Left renal cortex interstitium (tissue), 4 donors: Measurements from ENCODE around the gene MAML3. TPM values are rescaled to one million over a fixed set of nuclear protein-coding genes. Genes with fewer than 3 reads are reported as not detected.

Source experiments
- DNase-seq, 4 donors: peaks; one replicate each; pipeline ENCODE4 v3.0.0-alpha.2; 2013; ENCODE audit warnings: low read depth in 4 of 4, low spot score in 2 of 4, missing footprints in 1 of 4
- polyA plus RNA-seq, 4 donors: library from polyadenylated mRNA; unstranded; fragments of 120-200 nt; gene quantifications; one replicate each; pipeline ENCODE4 v1.2.1, GENCODE V29; 2013; ENCODE audit not compliant: insufficient read length in 4 of 4

MAML3 gene
- polyA plus RNA-seq, 4 donors: 14.8 to 22.5 (median 17.4) TPM

DNA sequence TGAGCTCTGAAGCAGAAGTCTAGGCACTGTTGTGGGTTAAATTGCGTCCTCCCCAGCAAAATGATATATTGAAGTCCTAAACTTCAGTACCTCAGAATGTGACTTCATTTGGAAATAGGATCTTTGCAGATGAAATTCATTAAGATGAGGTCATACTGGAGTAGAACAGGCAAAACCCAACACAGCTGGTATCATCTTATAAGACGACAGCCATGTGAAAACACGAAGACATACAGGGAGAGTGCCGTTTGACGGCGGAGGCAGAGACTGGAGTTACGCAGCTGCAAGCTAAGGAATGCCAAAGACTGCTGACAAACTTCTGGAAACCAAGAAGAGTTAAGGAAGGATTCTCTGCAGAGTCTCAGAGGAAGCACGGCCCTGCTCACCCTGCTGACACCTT is 241.5 kb downstream of the MAML3 start:
- DNase-seq: no peak

GRCh38 chr4:139910106-139910505 is 243.9 kb downstream of the MAML3 start:
- no peak for DNase-seq

DNA sequence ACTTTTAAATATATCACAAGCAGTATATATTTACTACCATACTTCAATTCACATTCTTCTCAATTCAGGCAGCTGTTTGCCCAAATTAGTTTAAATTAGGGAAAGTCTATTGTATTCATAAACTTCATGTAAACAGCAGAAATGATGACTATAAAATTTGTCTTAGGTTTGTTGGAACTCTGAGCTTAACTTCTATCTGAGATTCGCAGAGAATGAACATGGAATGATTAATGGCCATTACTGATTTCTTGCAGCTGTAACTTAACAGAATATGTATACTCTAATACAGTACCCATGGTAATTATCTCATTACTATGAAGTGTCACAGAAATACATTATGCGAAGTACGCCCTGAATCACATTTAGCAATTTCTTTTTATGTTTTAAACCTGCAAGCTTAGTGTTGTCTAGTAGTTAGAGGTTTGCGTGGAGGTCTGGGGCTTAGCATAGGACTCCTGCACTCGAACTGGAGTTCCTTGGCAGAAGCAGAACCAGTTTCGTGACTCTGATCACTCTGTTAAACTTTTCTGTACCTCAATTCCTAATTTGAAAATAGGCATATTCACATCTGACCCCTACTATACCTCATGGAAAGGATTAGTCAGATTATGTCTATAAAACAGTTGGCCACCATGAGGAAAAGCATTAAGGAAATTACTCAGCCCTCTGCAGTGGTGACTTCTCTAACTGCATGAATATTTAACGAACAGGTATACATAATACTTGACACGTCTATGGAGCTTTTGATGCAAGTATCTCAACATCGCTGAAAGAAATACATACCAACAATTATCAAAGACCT is 245.1 kb downstream of the MAML3 start:
- DNase-seq: no peak

GRCh38 chr4:139907001-139907809 is 246.8 kb downstream of the MAML3 start:
- no peak for DNase-seq

DNA sequence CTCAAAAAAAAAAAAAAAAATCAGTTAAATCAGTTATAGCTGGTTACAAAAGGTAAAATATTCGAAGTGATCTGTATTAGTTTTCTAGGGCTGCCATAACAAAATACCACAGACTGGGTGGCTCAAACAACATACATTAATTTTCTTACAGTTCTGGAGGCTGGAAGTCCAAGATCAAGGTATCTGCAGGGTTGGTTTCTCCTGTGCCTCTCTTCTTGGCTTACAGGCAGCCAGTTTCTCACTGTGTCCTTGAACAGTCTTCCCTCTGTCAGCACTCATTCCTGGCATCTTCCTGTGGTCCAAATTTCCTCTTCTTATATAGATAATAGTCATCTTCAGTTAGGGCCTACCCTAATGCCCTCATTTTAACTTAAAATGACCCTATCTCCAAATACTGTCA is 248.5 kb downstream of the MAML3 start:
- DNase-seq: no peak

GRCh38 chr4:139904406-139904805 is 249.6 kb downstream of the MAML3 start:
- DNase-seq: no peak

- no peak for DNase-seq
These were observed 250.1 kb downstream of the MAML3 start for GRCh38 chr4:139903845-139904244.

DNA sequence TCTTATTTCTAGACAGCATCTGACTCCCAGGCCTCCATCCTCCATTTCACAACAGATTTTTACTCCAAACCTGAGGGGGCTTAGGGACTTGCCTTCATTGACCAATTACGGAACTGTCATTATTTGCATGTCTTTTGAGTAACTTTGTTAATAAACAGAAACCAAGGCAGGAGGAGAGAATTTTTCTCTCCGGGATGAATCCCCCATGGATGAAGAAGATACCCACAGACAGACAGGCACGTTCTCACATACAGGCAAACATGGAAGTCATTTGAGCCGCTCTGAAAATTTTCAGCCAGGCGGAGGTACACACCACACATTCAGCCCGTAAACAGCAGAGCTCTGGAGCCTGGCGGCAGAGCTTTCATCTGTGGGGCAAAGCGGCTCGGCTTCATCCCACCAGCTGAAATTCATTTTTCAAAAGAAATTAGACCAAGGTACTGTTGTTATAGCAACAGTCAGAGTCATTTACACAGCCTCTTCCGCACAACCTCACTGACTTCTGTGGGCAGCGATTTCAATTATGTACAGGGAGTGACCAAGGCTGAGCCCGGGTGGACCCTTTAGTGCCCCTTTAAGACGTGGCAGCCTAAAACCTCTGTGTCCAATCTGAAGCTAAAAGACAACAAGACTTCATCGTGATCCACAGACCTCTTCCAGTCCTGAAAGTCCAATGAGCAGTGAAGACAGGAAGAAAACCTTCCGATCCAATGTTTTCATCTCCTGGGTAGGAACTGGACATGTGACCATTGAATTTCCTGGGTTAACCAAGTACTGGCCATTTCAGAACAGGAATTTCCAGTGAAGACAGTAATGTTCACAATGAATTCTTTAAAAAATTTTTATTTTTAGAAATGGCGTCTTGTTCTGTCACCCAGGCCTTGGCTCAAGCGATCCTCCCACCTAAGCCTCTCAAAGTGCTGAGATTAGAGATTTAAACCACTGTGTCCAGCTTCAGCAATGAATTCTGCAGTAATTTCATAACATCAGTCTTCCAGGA is 251.4 kb downstream of the MAML3 start:
- DNase-seq: peak in 2 of 4 donors; percentile 43 to 75

DNA sequence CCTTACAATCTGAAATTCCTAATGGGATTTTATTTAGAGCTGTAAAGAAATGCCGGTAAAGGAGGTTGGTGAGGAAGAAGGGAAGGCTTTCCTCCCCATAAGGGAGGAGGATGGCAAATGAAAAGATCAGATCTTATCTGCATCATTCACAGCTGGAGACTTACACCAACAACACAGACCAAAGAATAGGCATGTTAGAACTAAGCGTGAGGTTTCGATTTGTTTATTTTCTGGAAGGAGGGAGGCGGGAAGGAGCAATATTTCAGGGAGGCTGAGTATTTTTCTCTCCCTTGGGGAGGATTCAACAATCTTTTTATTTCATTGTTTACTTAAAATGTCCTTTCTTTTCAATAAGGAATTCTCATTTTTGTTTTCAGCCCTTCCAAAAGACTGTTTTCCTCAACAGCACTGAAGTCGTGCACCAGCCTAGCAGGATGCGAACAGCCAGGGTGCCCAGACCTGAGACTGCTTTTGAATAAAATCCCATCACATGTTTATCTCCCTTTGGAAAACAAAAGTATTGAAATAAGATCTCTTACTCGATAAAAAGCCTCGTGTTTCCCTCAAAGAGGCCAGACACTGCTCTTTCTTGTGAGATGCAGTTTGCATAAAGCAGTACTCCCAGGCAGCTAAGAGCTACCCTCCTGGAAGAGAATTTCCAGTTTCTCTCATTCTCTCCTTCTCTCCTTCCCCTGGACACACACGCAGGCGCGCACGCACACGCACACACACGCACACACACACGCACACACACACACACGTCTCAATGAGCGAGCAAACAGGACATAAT is 252.3 kb downstream of the MAML3 start:
- peak in 1 of 4 donors; percentile 64 for DNase-seq

DNA sequence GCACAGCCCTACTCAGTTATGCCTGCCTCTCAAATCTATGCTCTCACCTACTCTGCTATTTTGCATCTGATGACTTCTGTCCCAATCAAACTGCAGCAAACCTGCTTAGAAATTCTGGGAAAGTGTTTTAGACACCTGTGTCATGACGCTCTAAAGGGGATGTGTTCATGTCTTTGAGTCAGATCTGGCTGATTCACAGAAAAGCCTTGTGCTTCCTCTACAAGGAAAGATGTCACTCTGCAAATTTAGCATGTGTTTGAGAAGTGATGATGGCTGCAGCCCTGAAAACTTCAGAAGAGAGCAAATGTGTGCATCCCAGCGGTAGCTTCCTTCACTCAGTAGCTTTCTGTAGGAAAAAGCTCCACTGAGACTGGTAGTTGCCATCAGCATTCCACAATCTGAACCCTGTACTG is 253.0 kb downstream of the MAML3 start:
- no peak for DNase-seq

DNA sequence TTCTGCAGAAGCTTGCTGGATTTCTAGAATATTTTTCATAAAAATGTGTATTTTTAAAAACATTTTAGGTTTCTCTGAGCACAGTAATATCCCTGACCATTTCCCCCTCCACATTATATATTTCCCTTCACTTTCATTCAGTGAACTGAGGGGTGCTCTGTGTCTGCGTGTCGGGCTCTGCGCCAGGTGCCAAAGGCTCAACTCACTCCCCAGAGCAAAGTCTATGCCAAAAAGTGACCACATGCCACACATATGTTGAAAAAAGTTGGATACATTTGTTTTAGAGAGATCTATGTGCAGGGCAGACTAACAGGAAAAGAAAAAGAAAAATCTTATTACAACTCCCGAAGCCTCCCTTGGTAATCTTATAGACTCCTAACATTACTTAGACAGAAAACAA is 254.6 kb downstream of the MAML3 start:
- no peak for DNase-seq

DNA sequence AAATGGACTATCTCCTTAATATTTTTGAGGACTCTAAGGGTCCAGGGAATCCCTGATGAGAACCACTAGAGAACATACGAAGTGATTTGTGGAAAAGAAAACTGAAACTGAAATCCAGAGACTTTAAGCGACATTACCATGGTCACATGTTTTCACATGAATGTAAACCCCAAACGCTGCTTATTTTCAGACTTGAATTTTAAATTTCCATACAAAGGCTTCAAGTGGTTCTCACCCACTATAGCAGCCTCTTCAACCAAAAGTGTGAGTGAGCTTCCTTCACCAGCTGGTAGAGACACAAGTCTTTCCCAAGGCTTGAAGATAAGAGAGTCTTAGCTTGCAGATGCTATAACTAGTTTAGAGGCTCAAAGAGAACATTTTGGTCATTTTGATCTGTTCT is 255.7 kb downstream of the MAML3 start:
- DNase-seq: no peak

GRCh38 chr4:139896091-139896604 is 257.8 kb downstream of the MAML3 start:
- DNase-seq: no peak

DNA sequence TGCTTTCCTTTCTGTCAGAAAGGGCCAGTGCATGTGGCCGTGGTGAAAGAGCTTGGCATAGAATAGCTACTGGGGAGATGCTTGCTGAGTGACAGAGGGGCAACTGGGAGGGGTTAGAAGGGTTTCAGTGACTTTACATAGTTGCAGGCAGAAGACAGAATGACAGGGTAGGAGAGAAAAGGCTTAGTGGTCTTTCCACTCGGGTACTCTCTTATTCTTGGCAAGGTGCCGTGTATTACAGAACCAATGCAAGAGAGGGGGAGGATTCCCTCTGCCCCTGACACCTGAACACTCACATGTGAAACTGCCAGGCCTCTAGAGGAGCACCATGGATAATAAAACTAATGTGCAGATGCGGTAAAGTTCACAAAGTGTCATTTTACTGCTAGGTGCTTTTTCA is 260.2 kb downstream of the MAML3 start:
- DNase-seq: no peak

- no peak for DNase-seq
These were observed 260.8 kb downstream of the MAML3 start for GRCh38 chr4:139892973-139893736.

- no peak for DNase-seq
These were observed 263.2 kb downstream of the MAML3 start for GRCh38 chr4:139890816-139891215.

GRCh38 chr4:139889901-139890300 is 264.1 kb downstream of the MAML3 start:
- no peak for DNase-seq

DNA sequence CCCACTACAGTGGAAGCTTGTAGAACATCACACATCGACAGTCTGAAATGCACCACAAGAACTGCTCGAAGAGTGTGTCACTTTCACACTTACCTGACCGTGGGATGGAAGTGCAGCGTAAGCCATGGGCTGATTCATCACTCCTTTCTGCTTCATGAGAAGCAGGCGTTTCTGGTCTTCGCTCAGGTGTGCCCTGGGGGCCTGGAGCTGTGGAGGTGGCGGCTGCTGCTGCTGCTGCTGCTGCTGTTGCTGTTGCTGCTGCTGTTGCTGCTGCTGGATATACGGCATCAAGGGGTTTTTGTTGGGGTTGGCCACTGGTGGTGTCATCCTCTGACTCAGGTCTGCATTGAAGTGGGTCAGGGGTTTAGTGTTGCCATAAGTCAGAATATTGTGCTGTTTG is 264.7 kb downstream of the MAML3 start:
- no peak for DNase-seq
